Spleen (tissue), 11 donors: ENCODE measurements around the gene TTLL6. TPM values are rescaled to one million over a fixed set of nuclear protein-coding genes. Genes with fewer than 3 reads are reported as not detected.

Experiments
- DNase-seq: peaks from one replicate; pipeline ENCODE4 v3.0.0-alpha.2; 2020
- H3K27ac ChIP-seq, 8 donors: fragments of 200-600 bp; sonication (generic) in 7 of 8; 1 replicate in 4 of 8; 2 replicates in 4 of 8; pipeline versions ENCODE4 v1.5.0 to v1.8.0; 2016 to 2021; ENCODE audit warnings: inconsistent platforms in 4 of 8, mild to moderate bottlenecking in 4 of 8, moderate library complexity in 1 of 8
- H3K27me3 ChIP-seq, 7 donors: fragments of 200-600 bp; sonication (generic) in 6 of 7; replicated peaks in 1 of 7; 1 replicate in 4 of 7; 2 replicates in 3 of 7; pipeline versions ENCODE4 v1.5.0 to v1.8.0; 2016 to 2021; ENCODE audit warnings: inconsistent platforms in 3 of 7, mild to moderate bottlenecking in 1 of 7
- H3K36me3 ChIP-seq, 6 donors: fragments of 200-600 bp; sonication (generic) in 5 of 6; 1 replicate in 4 of 6; 2 replicates in 2 of 6; pipeline versions ENCODE4 v1.5.0 to v1.8.0; 2016 to 2021; ENCODE audit warnings: inconsistent platforms in 2 of 6
- H3K4me1 ChIP-seq, 6 donors: fragments of 200-600 bp; sonication (generic) in 5 of 6; 1 replicate in 3 of 6; 2 replicates in 3 of 6; pipeline versions ENCODE4 v1.5.0 to v1.8.0; 2016 to 2021; ENCODE audit warnings: inconsistent platforms in 3 of 6
- H3K4me3 ChIP-seq, 8 donors: fragments of 200-600 bp; sonication (generic) in 7 of 8; 1 replicate in 4 of 8; 2 replicates in 4 of 8; pipeline versions ENCODE4 v1.5.0 to v1.8.0; 2016 to 2021; ENCODE audit warnings: inconsistent platforms in 4 of 8, mild to moderate bottlenecking in 4 of 8, moderate library complexity in 2 of 8
- H3K9me3 ChIP-seq, 8 donors: fragments of 200-600 bp; sonication (generic) in 7 of 8; 1 replicate in 4 of 8; 2 replicates in 4 of 8; pipeline versions ENCODE4 v1.5.0 to v1.8.0; 2016 to 2021; ENCODE audit warnings: inconsistent platforms in 4 of 8
- POLR2A ChIP-seq, 3 donors: fragments of 450-650 bp; IDR thresholded peaks; one replicate each; pipeline ENCODE4 v1.5.1; 2017; ENCODE audit warnings: antibody characterized with exemption in 3 of 3, mild to moderate bottlenecking in 1 of 3
- POLR2AphosphoS5 ChIP-seq, 3 donors: sonication (generic); formaldehyde crosslinking; IDR thresholded peaks; one replicate each; pipeline ENCODE4 v1.5.1; 2017; ENCODE audit warnings: antibody characterized with exemption in 3 of 3
- WGBS, 5 donors: extraction: QIAGEN DNeasy Blood & Tissue Kit in 3 of 5; methylation state at CpG; one replicate each; pipeline versions ENCODE4 v1.1.5 to v1.1.7; 2013 to 2018; 5-methylcytosine and 5-hydroxymethylcytosine counted together
- intact Hi-C: fragments of 100-400 bp; cut with DNase I; formaldehyde crosslinking; loops from one replicate; pipeline ENCODE4 v1.15.0; 2023; ENCODE audit warnings: low total_unique reads
- polyA plus RNA-seq, 3 donors: library from polyadenylated mRNA; stranded (reverse); fragments of 200-250 nt; gene quantifications; one replicate each; pipeline ENCODE4 v1.2.1, GENCODE V29; 2013
- total RNA-seq, 7 donors: library from RNA; depleted of rRNA in 3 of 7; stranded (reverse); fragments of >200 nt in 3 of 7; fragmentation: NEBNext Ultra II Directional in 4 of 7; extraction: Animal tissue kit (Norgen Biotek cat#: 25700) in 4 of 7; gene quantifications; one replicate each; pipeline versions ENCODE4 v1.1.0 to v1.2.1, GENCODE V29; 2016 to 2021
- TF ChIP-seq, protein P1 (sequence below), 11 experiments: fragments of 200-600 bp in 7 of 11; fragments of 450-650 bp in 4 of 11; sonication (generic) in 4 of 11; IDR thresholded peaks in 8 of 11; conservative IDR thresholded peaks in 3 of 11; 1 replicate in 7 of 11; 2 replicates in 4 of 11; pipeline versions ENCODE4 v1.4.0 to v1.8.0; 2016 to 2021; ENCODE audit warnings: antibody characterized with exemption in 11 of 11, inconsistent platforms in 4 of 11, mild to moderate bottlenecking in 1 of 11
- donor health status: healthy with polysubstance abuse.
- donor health status: DM: no; HTN: no; CAD: no; lungs with moderate emphysema.
- donor health status: DM: no; HTN: no; CAD: no.
- donor health status: Bipolar disorder and iron deficiency.
- donor health status: healthy.
- donor health status: DM: no; HTN: no; CAD: no.
- donor health status: DM: yes; HTN: yes; CAD: no.

Gene TTLL6
- total and polyA plus RNA-seq, 10 donors = 0.04 TPM; not detected in 9

DNA sequence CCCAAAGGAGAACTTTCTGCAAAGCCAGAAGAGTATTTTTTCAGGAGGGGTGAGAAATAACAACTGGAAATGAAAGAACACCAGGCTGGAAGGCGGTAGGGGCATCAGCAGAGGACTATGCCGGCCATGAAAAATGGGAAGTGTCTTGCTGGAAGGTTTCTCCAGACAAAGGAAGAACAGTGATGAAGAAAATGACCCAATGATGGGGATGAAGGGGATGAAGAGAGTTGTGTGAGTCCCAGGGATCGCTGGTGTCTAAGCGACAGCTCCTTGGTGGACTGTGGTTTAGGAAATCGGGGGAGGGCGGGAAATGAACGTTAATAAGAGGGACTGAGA is 623 bp downstream of the TTLL6 start:
- Histone ChIP-seq H3K27ac (no peak overlapping the region), H3K4me1 (peaks cover 12 to 24% (median 15%) of the 10 kb centered on the region in 6 donors), H3K36me3 (no peaks in the 10 kb centered on the region), H3K4me3 (peak overlapping the region in 7 of 8 donors; percentile 27 to 71 (median 42)), H3K9me3 (no peaks in the 10 kb centered on the region), H3K27me3 (peaks cover 0 to 72% (median 18%) of the 10 kb centered on the region in 7 donors)
- WGBS, 5 donors = 8 to 13% (median 10%) methylated on average over 7 of the region's 7 CpGs
- intact Hi-C loops = no loop called here
- DNase-seq = no peak
- TF ChIP-seq, protein P1, sequence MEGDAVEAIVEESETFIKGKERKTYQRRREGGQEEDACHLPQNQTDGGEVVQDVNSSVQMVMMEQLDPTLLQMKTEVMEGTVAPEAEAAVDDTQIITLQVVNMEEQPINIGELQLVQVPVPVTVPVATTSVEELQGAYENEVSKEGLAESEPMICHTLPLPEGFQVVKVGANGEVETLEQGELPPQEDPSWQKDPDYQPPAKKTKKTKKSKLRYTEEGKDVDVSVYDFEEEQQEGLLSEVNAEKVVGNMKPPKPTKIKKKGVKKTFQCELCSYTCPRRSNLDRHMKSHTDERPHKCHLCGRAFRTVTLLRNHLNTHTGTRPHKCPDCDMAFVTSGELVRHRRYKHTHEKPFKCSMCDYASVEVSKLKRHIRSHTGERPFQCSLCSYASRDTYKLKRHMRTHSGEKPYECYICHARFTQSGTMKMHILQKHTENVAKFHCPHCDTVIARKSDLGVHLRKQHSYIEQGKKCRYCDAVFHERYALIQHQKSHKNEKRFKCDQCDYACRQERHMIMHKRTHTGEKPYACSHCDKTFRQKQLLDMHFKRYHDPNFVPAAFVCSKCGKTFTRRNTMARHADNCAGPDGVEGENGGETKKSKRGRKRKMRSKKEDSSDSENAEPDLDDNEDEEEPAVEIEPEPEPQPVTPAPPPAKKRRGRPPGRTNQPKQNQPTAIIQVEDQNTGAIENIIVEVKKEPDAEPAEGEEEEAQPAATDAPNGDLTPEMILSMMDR (IDR thresholded peaks at IDR 0.05 in 8 of 11, conservative IDR thresholded peaks at IDR 0.05 in 3 of 11) = no peak
- TF ChIP-seq POLR2A (IDR thresholded peaks at IDR 0.05) = no peak
- TF ChIP-seq POLR2AphosphoS5 (IDR thresholded peaks at IDR 0.05) = no peak

DNA sequence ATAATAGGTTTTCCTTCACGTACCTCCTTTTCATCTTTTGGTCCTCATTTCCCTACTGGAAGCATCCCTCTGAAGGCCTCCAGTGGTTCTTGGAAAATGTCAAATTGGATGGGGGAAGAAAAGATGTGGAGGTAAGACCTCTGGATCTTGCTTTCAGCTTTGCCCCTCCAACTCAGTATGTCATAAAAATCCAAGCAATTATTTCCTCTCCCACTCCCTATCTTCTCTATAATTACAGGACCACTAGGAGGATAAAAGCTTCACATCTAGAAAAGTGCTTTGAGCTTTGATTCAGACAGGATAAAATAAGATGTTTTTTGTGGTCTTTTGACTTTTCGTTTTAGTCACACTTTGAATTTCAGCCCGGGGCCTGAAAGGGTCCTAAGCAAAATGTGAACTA is 1.7 kb downstream of the TTLL6 start:
- Histone ChIP-seq H3K36me3 (no peaks in the 10 kb centered on the region), H3K4me3 (no peak overlapping the region), H3K27ac (no peak overlapping the region), H3K9me3 (no peaks in the 10 kb centered on the region), H3K27me3 (peaks cover 0 to 68% (median 18%) of the 10 kb centered on the region in 7 donors), H3K4me1 (peaks cover 12 to 24% (median 15%) of the 10 kb centered on the region in 6 donors)
- no peak for DNase-seq
- WGBS, 5 donors = 58 to 76% (median 63%) methylated on average over 3 of the region's 3 CpGs
- intact Hi-C loops = no loop called here
- no peak for TF ChIP-seq POLR2AphosphoS5 (IDR thresholded peaks at IDR 0.05)
- TF ChIP-seq, protein P1 (IDR thresholded peaks at IDR 0.05 in 8 of 11, conservative IDR thresholded peaks at IDR 0.05 in 3 of 11) = no peak
- no peak for TF ChIP-seq POLR2A (IDR thresholded peaks at IDR 0.05)

DNA sequence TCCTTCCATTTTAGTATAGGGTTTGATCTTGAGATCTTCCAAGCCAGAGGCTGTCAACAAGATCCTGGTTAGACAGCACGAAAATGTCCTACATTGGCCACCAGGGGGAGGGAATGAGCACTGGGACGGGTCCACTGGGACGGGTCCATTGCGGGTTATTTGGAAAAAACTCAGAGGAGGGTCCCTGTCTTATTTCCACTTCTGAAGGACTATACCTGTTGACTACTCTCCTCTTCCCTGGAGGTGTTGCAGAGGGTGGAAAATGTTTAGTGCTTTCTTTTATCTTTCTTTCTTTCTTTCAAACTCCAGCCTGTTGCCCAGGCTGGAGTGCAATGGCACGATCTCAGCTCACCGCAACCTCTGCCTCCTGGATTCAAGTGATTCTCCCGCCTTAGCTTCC is 2.5 kb downstream of the TTLL6 start:
- no peaks in the 10 kb centered on the region for H3K36me3 ChIP-seq
- H3K27me3 ChIP-seq = peaks cover 0 to 61% (median 16%) of the 10 kb centered on the region in 7 donors
- DNase-seq = no peak
- H3K27ac ChIP-seq = no peak overlapping the region
- H3K9me3 ChIP-seq = no peaks in the 10 kb centered on the region
- TF ChIP-seq POLR2AphosphoS5 (IDR thresholded peaks at IDR 0.05) = no peak
- TF ChIP-seq, protein P1 (IDR thresholded peaks at IDR 0.05 in 8 of 11, conservative IDR thresholded peaks at IDR 0.05 in 3 of 11) = peak; percentile 43 to 81 (median 74)
- no peak for TF ChIP-seq POLR2A (IDR thresholded peaks at IDR 0.05)
- 31 to 36% (median 32%) methylated on average over 7 of the region's 7 CpGs for WGBS, 5 donors
- intact Hi-C loops = loop anchor here (5.0 kb wide), 1 partner anchor 63 kb away; no protein-coding TSS in a partner anchor
- H3K4me3 ChIP-seq = no peak overlapping the region
- peaks cover 12 to 24% (median 15%) of the 10 kb centered on the region in 6 donors for H3K4me1 ChIP-seq

DNA sequence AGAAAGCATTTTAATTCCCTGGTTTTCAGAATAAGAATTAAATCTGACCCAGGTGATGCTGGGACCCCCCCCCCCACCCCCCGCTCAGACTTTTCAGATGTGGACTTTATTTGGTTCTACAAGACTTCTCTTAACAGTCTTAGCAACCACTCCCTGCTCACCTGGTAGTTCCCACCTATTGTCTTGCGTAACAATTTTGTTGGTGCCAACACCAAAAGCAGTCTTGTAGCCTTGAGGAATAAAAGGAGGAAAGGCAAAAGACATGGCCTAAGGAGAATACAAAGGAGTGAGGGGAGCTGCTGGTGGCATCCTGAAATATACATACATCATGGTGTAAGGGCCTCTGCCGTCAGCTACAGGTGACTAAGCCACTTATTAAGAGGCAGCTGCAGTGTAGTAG is 5.0 kb downstream of the TTLL6 start:
- Histone ChIP-seq H3K9me3 (no peaks in the 10 kb centered on the region), H3K4me1 (peaks cover 5 to 14% (median 7%) of the 10 kb centered on the region in 6 donors), H3K36me3 (no peaks in the 10 kb centered on the region), H3K27me3 (peaks cover 0 to 36% (median under 1%) of the 10 kb centered on the region in 7 donors), H3K4me3 (no peak overlapping the region), H3K27ac (no peak overlapping the region)
- TF ChIP-seq, protein P1 (IDR thresholded peaks at IDR 0.05 in 8 of 11, conservative IDR thresholded peaks at IDR 0.05 in 3 of 11) = no peak
- no peak for TF ChIP-seq POLR2AphosphoS5 (IDR thresholded peaks at IDR 0.05)
- no peak for TF ChIP-seq POLR2A (IDR thresholded peaks at IDR 0.05)
- 88 to 94% (median 92%) methylated on average over 3 of the region's 3 CpGs for WGBS, 5 donors
- no peak for DNase-seq
- intact Hi-C loops = loop anchor here (5.0 kb wide), 1 partner anchor 65 kb away; no protein-coding TSS in a partner anchor
